Liver (tissue), 9 donors: ENCODE results near the gene CES4A. TPM values are rescaled to one million over a fixed set of nuclear protein-coding genes. Genes with fewer than 3 reads are reported as not detected.

Experiments used
- DNase-seq: peaks from one replicate; pipeline ENCODE4 v3.0.0-alpha.2; 2017; ENCODE audit warnings: low spot score
- H3K27ac ChIP-seq, 2 donors: one replicate each; pipeline ENCODE4 v1.7.0; 2013; ENCODE audit warnings: inconsistent platforms in 2 of 2, low read length in 2 of 2, control low read depth in 1 of 2, low read depth in 1 of 2, mild to moderate bottlenecking in 1 of 2
- H3K27me3 ChIP-seq, 4 donors: one replicate each; pipeline versions ENCODE4 v1.6.1 to v1.7.0; 2013; ENCODE audit warnings: low read length in 3 of 4, inconsistent platforms in 1 of 4, mild to moderate bottlenecking in 1 of 4, moderate library complexity in 1 of 4; ENCODE audit not compliant: control insufficient read depth in 4 of 4, insufficient read depth in 4 of 4
- H3K36me3 ChIP-seq, 4 donors: one replicate each; pipeline versions ENCODE4 v1.6.1 to v1.7.0; 2013; ENCODE audit warnings: low read length in 3 of 4, mild to moderate bottlenecking in 3 of 4, low read depth in 1 of 4, moderate library complexity in 1 of 4; ENCODE audit not compliant: control insufficient read depth in 4 of 4, insufficient read depth in 3 of 4
- H3K4me1 ChIP-seq, 4 donors: one replicate each; pipeline versions ENCODE4 v1.6.1 to v1.7.0; 2013; ENCODE audit warnings: low read length in 3 of 4, mild to moderate bottlenecking in 3 of 4, moderate library complexity in 1 of 4; ENCODE audit not compliant: control insufficient read depth in 4 of 4, insufficient read depth in 4 of 4
- H3K4me3 ChIP-seq, 3 donors: one replicate each; pipeline versions ENCODE4 v1.6.1 to v1.7.0; 2013; ENCODE audit warnings: low read length in 3 of 3, control low read depth in 1 of 3, low read depth in 1 of 3, mild to moderate bottlenecking in 1 of 3
- H3K9ac ChIP-seq, 2 donors: one replicate each; pipeline ENCODE4 v1.7.0; 2013; ENCODE audit warnings: low read length in 2 of 2, mild to moderate bottlenecking in 2 of 2, moderate library complexity in 2 of 2, control low read depth in 1 of 2, low read depth in 1 of 2
- H3K9me3 ChIP-seq, 4 donors: one replicate each; pipeline versions ENCODE4 v1.6.1 to v1.7.0; 2013; ENCODE audit warnings: low read length in 3 of 4; ENCODE audit not compliant: control insufficient read depth in 4 of 4
- ATF3 ChIP-seq: IDR thresholded peaks from 2 replicates; pipeline ENCODE4 v1.6.1; 2016; ENCODE audit warnings: antibody characterized with exemption
- EGR1 ChIP-seq, 2 donors: IDR thresholded peaks; 2 replicates each; pipeline ENCODE4 v1.6.1; 2016 to 2018; ENCODE audit warnings: antibody characterized with exemption in 2 of 2, low read depth in 2 of 2
- FOXA1 ChIP-seq: IDR thresholded peaks from 2 replicates; pipeline ENCODE4 v1.6.1; 2016; ENCODE audit warnings: antibody characterized with exemption
- FOXA2 ChIP-seq: IDR thresholded peaks from 2 replicates; pipeline ENCODE4 v1.6.1; 2016; ENCODE audit warnings: antibody characterized with exemption
- GABPA ChIP-seq, 2 donors: IDR thresholded peaks in 1 of 2; conservative IDR thresholded peaks in 1 of 2; 2 replicates each; pipeline ENCODE4 v1.6.1; 2016; ENCODE audit warnings: antibody characterized with exemption in 2 of 2, mild to moderate bottlenecking in 1 of 2, moderate library complexity in 1 of 2
- HNF4A ChIP-seq, 2 donors: conservative IDR thresholded peaks; 2 replicates each; pipeline ENCODE4 v1.6.1; 2016; ENCODE audit warnings: antibody characterized with exemption in 2 of 2, mild to moderate bottlenecking in 2 of 2
- HNF4G ChIP-seq: IDR thresholded peaks from 2 replicates; pipeline ENCODE4 v1.6.1; 2016; ENCODE audit warnings: antibody characterized with exemption
- JUND ChIP-seq, 2 donors: IDR thresholded peaks; 2 replicates each; pipeline ENCODE4 v1.6.1; 2016; ENCODE audit warnings: antibody characterized with exemption in 2 of 2
- MAX ChIP-seq: IDR thresholded peaks from 2 replicates; pipeline ENCODE4 v1.6.1; 2016; ENCODE audit warnings: antibody characterized with exemption
- NR2F2 ChIP-seq: IDR thresholded peaks from 2 replicates; pipeline ENCODE4 v1.6.1; 2016; ENCODE audit warnings: antibody characterized with exemption
- RAD21 ChIP-seq, 2 donors: IDR thresholded peaks; 2 replicates each; pipeline ENCODE4 v1.6.1; 2016; ENCODE audit warnings: antibody characterized with exemption in 2 of 2, mild to moderate bottlenecking in 2 of 2
- REST ChIP-seq: IDR thresholded peaks from 2 replicates; pipeline ENCODE4 v1.6.1; 2016; ENCODE audit warnings: antibody characterized with exemption, mild to moderate bottlenecking
- RXRA ChIP-seq, 2 donors: IDR thresholded peaks; 2 replicates each; pipeline ENCODE4 v1.6.1; 2017 to 2018; ENCODE audit warnings: antibody characterized with exemption in 2 of 2, mild to moderate bottlenecking in 1 of 2
- SP1 ChIP-seq: IDR thresholded peaks from 2 replicates; pipeline ENCODE4 v1.6.1; 2018; ENCODE audit warnings: antibody characterized with exemption, mild to moderate bottlenecking
- TAF1 ChIP-seq: conservative IDR thresholded peaks from 2 replicates; pipeline ENCODE4 v1.6.1; 2016; ENCODE audit warnings: antibody characterized with exemption, mild to moderate bottlenecking
- YY1 ChIP-seq: IDR thresholded peaks from 2 replicates; pipeline ENCODE4 v1.6.1; 2016; ENCODE audit warnings: antibody characterized with exemption, mild to moderate bottlenecking
- ZBTB33 ChIP-seq: IDR thresholded peaks from 2 replicates; pipeline ENCODE4 v1.6.1; 2016; ENCODE audit warnings: antibody characterized with exemption
- WGBS: extraction: QIAGEN DNeasy Blood & Tissue Kit; methylation state at CpG from one replicate; pipeline ENCODE4 v1.1.7; 2013; 5-methylcytosine and 5-hydroxymethylcytosine counted together
- polyA plus RNA-seq, 2 donors: library from polyadenylated mRNA; stranded (reverse) in 1 of 2; unstranded in 1 of 2; fragments of 200-250 nt in 1 of 2; fragments of >200 nt in 1 of 2; fragmentation: Nextera tagmentation in 1 of 2; extraction: Ambion mirVana in 1 of 2; gene quantifications; one replicate each; pipeline versions ENCODE4 v1.2.1 to v1.2.3, GENCODE V29; 2013 to 2015
- total RNA-seq, 2 donors: library from RNA; depleted of rRNA; stranded (reverse); fragments of >200 nt; gene quantifications; one replicate each; pipeline ENCODE4 v1.2.3, GENCODE V29; 2014
- TF ChIP-seq, protein P1 (sequence below): fragments of 150-350 bp; IDR thresholded peaks from 2 replicates; pipeline ENCODE4 v1.5.1; 2017; ENCODE audit warnings: improper control_type of control experiment, low read depth, low read length; ENCODE audit not compliant: missing input control
- donor health status: healthy.
- donor health status: healthy.
- donor health status: healthy.
- donor health status: healthy.
- donor health status: healthy.

Gene CES4A
- total and polyA plus RNA-seq, 4 donors, result 1.6 to 20.5 (median 11.3) TPM

DNA sequence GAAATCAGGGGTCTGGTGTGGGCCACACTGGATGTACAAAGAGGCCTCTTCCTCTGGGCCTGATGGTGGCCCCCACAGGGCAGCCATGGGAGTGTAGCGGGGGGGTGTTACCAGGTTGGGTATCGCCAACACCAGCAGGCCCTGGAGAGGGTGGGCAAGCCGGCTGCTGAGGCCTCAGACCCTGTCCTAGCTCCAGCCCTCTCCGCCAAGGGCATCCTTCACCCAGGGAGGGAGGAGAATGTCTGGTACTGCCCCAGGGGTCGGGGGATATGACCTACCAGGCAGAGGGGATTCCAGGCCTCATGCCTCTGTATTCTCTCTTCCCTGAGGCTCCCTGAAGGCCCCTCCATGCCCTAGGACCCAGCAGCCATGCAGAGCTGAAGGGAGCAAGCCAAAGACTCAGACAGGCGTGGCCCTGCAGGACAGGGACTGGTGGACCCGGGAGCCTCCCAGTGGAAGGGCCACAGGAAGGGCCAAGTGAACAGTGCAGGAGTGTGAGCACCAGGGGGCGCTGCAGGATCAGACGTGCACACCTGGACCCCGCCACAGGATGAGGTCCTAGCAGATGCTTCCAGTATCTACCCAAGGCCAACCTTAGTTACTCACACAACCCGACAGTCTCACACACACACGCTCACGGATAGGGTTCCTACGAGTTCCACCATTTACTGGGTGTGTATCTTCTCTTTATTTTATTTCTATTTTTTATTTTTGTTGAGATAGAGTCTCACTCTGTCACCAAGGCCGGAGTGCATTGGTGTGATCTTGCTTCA, 10.9 kb upstream of the CES4A start:
- Histone ChIP-seq H3K4me3 (no peak overlapping the region), H3K27me3 (no peaks in the 10 kb centered on the region), H3K9ac (no peak overlapping the region), H3K9me3 (no peaks in the 10 kb centered on the region), H3K36me3 (peaks cover 0 to 5% (median 2%) of the 10 kb centered on the region in 4 donors), H3K27ac (no peak overlapping the region), H3K4me1 (peaks cover 0 to 15% (median 7%) of the 10 kb centered on the region in 4 donors)
- DNase-seq, result peak; percentile 92
- no peak for TF ChIP-seq EGR1 (IDR thresholded peaks at IDR 0.05; ENCODE audit: low read depth in 2 of 2)
- TF ChIP-seq TAF1, result no peak
- TF ChIP-seq REST, result no peak
- no peak for TF ChIP-seq ATF3
- TF ChIP-seq MAX, result no peak
- no peak for TF ChIP-seq JUND (IDR thresholded peaks at IDR 0.05)
- TF ChIP-seq GABPA (IDR thresholded peaks at IDR 0.05 in 1 of 2, conservative IDR thresholded peaks at IDR 0.05 in 1 of 2), result no peak
- peak; percentile 25 to 50 for TF ChIP-seq HNF4A (conservative IDR thresholded peaks at IDR 0.05)
- TF ChIP-seq FOXA1, result no peak
- peak; percentile 99 for TF ChIP-seq RAD21 (IDR thresholded peaks at IDR 0.05)
- TF ChIP-seq SP1, result no peak
- TF ChIP-seq, protein P1, sequence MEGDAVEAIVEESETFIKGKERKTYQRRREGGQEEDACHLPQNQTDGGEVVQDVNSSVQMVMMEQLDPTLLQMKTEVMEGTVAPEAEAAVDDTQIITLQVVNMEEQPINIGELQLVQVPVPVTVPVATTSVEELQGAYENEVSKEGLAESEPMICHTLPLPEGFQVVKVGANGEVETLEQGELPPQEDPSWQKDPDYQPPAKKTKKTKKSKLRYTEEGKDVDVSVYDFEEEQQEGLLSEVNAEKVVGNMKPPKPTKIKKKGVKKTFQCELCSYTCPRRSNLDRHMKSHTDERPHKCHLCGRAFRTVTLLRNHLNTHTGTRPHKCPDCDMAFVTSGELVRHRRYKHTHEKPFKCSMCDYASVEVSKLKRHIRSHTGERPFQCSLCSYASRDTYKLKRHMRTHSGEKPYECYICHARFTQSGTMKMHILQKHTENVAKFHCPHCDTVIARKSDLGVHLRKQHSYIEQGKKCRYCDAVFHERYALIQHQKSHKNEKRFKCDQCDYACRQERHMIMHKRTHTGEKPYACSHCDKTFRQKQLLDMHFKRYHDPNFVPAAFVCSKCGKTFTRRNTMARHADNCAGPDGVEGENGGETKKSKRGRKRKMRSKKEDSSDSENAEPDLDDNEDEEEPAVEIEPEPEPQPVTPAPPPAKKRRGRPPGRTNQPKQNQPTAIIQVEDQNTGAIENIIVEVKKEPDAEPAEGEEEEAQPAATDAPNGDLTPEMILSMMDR, result peak; percentile 97
- TF ChIP-seq HNF4G, result no peak
- no peak for TF ChIP-seq NR2F2
- TF ChIP-seq FOXA2, result no peak
- TF ChIP-seq ZBTB33, result no peak
- TF ChIP-seq RXRA (IDR thresholded peaks at IDR 0.05), result peak; percentile 13 to 50
- no peak for TF ChIP-seq YY1
- 29% methylated on average over 15 of the region's 15 CpGs for WGBS
